ENCODE data around the gene HCRTR2.
"Not testable (repeated sequence)": the region's sequence is repeated elsewhere in the genome, so short reads cannot be mapped to it uniquely, and the experiment has no call there.

Gene HCRTR2

DNA sequence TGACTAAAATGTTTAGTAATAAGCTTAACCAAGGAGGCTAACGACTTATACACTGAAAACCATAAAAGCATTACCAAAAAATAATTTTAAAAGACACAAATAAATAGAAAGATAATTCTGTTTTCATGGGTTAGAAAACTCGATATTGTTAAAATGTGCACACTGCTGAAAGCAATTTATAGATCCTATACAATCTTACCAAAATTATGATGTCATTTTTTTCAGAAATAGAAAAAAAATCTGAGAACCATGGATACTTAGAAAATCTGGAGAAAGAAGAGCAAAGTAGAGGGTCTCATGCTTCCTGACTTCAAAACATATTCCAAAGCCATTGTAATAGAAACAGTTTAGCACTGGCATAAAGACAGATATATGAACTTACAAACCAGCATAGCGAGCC lies 46.6 kb downstream of the HCRTR2 start:
- no peak for DNase-seq

DNA sequence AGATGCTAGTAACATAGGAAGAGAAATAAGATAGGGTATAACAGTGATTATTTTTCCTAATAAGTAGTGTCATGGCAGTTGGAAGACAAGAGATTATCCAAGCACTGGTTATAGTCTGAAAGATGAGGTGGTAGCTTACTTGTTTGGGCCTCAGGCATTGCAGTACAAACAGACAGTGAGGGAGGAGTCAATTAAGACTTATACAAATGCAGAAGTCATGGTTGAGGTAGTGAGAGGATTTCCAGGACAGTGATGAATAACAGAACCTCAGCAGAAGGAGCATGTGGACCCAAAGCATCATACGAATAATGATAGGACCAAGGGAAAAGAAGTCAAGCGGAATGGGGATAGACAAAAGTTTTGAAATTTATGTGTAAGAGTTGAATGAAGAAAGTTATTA lies 53.5 kb downstream of the HCRTR2 start:
- DNase-seq: no peak

DNA sequence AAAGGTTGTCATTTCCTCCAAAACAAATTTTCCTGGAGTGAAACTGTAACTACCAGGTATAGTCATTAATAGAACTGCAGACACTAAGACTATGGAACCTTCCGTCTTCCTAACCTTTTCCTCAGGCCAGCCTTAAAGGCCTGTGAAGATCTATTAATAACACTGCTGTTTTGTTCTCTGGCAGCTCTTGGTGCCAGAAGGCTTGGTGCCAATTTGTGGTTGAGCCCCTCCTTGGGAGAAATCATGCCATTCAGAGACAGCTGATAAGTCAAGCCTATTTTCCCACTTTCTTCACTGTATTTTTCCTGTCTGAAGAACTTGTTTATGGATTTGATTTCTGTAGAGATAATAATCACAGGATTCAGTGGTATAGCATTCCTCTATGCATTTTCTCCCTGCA lies 64.8 kb downstream of the HCRTR2 start:
- DNase-seq: no peak

DNA sequence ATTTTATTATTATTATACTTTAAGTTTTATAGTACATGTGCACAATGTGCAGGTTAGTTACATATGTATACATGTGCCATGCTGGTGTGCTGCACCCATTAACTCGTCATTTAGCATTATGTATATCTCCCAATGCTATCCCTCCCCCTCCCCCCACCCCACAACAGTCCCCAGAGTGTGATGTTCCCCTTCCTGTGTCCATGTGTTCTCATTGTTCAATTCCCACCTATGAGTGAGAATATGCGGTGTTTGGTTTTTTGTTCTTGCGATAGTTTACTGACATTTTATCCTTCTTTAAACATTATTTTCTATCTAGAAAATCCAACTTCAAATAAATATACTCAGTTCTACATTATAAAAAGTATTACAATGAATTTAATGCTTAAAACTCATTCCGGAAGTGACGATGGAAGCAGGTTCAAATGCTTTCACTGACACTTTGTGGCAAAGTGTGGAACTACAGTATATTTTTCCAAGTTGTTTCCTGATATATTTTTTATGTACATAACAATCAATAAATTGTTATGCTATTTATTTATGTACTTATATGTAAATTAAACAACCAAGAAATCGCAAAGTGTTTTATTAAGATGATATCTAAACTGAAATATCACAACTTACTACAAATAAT lies 66.8 kb downstream of the HCRTR2 start:
- DNase-seq: not testable (repeated sequence)

DNA sequence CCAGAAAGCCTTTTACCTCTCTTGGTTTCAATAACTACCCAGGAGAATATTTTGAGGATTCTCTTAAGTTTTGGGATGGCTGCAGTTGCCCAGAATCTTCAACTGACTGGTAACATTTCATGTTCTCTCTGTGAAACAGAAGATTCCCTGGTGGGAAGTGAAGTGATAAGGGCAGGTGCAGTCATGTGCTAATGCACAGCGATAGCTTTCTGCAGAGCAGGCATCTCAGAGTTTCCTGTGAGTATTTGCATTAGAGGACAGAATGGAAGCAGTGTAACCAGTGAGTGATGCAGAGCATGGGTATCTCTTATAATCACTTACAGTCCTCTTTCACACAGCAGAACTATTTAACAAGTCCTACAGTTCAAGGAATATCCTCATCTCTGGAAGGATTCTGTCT lies 76.1 kb downstream of the HCRTR2 start:
- no peak for DNase-seq

DNA sequence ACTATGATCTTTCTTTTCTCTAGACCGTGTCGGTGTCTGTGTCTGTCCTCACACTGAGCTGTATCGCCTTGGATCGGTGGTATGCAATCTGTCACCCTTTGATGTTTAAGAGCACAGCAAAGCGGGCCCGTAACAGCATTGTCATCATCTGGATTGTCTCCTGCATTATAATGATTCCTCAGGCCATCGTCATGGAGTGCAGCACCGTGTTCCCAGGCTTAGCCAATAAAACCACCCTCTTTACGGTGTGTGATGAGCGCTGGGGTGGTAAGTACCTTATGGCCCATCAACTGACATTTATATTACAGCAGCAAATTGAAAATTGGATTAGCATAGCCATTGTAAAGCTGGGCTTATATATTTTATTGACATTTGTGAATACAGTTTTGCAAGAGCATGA lies 80.8 kb downstream of the HCRTR2 start:
- DNase-seq: no peak

DNA sequence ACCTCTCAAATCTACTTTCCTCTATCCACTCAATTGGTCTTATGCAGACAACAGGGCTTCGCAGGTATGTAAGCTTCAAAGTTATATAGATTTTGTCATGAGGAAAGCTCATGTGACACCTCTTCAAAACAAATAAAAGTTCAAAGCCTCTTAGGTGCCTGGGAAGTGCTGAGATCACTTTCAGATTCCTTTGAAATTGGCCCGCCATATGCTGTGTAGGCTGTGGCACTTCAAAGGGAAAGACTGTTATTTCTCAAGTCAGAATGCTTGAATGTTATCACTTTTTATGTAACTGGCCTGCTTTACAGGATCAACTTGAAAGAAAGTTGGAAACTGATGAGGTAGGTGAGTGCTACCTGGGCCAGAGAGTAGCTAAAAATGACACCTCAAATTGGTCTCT lies 85.9 kb downstream of the HCRTR2 start:
- DNase-seq: no peak

DNA sequence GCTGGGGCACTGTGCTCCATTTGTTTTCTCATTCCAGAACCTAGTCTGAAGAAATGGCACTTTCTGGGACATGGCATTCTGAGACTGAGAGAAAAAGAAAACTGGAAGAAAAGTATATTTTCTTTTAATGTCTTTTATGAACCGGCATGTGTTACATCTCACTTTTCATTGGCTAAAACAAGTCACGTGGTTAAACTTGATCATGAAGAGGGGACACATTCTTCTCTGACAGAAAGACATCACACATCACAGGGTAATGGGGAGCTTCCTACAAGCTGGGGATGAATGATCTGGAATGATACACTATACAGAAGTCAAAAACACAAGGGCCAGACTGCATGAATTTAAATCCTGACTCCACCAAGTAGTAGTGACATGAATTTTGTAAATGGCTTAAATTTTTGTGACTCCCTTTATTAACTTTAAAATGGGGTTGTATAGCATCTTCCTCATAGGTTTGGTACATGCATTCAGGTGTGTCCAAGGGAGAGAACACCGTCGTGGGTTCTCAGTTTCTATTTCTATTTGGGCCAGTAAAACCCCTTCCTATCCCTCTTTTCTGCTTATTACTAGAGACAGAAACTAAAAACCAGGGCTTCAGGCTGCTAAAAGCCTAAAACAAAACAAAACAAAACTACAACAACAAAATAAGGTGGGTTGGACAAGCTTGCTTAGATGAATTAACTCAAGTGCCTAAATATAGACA lies 91.2 kb downstream of the HCRTR2 start:
- DNase-seq: no peak

DNA sequence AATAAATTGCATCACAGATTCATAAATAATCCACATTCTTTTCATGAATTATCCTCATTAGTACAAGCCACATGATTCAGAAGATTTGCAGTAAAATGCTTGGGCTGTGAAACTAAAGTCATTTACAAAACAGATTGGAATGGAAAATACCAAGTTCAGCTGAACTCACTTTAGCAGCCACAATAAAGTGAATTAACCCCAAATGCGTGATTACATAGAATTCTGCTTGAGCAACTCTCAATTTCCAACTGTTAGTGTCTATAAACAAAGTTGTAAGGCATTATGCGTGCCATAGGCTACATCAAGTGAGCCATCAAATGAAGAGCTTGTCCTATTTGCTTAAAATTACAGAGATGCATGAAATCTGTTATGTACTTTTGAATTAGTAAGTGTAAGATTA lies 92.6 kb downstream of the HCRTR2 start:
- no peak for DNase-seq

DNA sequence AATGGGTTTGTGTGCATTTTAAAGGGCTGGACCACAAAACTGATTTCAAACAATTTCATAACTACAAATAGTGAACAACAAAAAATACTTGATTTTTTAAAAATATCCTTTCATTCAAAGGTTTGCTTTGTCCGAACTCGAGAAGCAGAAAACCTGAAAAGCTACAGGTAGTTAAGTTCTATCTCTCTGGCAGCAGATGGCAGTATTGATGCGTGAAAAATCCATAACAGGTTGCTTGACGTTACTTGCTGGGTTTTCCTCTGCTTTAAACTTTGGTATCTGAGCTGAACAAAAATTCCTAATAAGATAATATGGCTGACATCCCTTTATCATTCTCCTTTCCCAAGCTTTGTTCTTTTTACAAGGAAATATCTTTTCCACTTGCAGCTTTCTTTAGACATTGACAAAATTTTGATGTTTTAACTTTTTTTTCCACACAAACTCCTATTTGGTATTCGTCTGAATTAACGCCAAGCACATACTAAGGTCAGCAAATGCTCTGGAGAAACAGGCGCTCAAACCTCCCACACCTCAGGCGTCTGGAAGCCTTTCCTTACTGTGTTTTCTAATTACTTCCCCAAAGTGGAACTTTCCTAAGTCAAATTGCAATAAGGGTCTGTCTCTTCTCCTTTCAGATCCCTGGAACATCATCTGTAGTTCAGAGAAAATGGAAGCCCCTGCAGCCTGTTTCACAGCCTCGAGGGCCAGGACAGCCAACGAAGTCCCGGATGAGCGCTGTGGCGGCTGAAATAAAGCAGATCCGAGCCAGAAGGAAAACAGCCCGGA lies 102.6 kb downstream of the HCRTR2 start:
- DNase-seq: no peak

DNA sequence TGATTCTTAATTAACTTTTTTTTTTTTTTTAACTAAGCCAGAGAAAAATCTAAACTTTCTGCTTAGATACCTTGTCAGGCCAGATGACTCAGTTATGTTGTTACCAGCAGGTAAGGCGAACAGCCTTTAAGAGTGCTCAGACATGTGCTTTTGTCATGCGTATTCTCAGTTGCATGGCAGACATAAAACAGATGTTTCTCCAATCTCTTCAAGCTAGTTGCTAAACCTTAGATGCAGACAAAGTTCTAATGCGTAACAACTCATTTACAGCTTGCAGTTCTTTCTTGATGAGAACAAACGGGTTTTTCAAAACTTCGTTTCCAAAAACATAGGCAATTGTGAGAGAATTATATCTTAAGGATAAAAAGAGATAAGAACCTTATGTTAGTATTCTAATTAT lies 103.3 kb downstream of the HCRTR2 start:
- DNase-seq: no peak

DNA sequence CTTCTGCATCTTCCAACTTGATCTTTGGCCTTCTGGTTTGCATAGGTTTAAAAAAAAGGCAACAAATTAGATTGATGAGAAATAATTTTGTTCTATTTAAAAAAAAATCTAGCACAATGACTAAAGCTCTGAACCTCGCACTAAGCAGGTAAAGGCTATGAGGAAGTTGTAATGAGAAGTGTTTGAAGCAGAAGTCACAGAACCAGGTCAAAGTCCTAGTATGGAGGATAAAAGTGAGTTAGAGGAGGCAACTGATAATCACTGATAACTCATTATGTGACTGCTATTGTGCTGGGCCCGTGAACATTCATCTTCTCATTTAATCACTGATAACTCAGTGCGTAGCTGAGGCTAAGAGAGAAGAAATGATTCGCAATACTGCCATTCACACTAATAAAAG lies 106.9 kb downstream of the HCRTR2 start:
- DNase-seq: no peak

DNA sequence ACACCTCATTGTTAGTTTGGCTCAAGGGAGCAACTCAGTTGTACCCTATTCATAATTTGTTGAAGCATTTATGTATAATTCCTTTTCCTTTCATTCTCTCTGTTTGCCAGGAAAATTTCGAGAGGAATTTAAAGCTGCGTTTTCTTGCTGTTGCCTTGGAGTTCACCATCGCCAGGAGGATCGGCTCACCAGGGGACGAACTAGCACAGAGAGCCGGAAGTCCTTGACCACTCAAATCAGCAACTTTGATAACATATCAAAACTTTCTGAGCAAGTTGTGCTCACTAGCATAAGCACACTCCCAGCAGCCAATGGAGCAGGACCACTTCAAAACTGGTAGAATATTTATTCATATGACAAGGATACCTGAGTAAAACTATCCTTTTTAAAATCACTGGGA lies 107.8 kb downstream of the HCRTR2 start:
- DNase-seq: no peak

DNA sequence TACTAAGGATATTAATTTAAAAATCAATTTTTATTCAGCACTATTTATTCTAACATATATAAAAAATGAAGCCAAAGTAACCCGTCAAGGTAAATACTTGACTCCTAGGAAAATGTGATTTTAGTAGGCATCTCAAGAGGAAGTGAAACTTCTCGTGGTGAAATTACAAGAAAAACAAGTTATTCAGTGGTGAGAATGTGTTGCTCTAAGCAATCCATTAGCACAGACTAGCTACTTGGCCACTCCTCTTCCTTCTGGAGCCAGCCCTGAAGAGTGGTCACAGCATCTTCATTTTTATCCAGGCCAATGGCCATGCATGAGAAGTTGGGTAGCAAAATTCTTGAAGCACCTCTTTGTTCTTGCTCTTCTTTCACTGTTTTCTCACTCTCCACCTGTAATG lies 112.5 kb downstream of the HCRTR2 start:
- DNase-seq: no peak

DNA sequence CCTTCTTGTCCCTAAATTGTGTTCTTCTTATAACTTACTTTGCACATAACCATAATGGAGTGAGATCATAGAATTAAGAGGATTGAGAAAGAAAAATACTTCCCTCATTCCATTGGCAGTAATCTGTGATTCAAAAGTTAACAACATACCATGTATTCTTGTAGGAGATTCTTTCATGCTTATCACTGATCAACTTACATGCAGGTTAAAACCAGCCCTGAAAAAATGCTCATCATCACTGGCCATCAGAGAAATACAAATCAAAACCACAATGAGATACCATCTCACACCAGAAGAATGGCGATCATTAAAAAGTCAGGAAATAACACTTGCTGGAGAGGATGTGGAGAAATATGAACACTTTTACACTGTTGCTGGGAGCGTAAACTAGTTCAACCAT lies 116.4 kb downstream of the HCRTR2 start:
- DNase-seq: no peak

DNA sequence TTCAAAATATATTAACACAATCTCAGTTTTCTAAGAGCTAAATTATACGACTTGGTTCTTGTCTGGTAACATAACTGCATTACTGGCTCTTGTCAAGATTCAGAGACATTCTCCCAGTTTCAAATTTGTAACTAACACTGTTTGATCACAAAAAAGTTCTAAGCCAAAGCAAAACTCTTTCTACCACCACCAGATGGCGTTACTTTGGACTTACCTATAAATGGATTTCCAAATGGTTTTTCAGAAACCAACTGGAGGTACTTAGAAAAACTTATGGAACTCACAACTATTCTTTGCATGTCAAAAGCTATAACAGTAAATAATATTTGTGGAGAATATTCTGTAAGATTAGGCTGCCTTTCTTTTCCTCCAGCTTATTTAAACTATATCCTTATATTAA lies 118.8 kb downstream of the HCRTR2 start:
- DNase-seq: no peak

DNA sequence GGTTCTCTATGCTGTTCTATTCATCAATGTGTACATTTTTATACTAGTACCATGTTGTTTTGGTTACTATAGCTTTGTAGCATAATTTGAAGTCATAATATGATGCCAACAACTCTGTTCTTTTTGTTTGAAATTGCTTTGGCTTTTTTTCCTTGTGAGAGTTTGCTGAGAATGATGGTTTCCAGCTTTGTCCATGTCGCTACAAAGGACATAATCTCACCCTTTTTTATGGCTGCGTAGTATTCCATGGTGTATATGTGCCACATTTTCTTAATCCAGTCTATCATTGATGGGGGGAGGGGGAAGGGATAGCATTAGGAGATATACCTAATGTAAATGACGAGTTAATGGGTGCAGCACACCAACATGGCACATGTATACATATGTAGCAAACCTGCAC lies 122.9 kb downstream of the HCRTR2 start:
- DNase-seq: not testable (repeated sequence)

DNA sequence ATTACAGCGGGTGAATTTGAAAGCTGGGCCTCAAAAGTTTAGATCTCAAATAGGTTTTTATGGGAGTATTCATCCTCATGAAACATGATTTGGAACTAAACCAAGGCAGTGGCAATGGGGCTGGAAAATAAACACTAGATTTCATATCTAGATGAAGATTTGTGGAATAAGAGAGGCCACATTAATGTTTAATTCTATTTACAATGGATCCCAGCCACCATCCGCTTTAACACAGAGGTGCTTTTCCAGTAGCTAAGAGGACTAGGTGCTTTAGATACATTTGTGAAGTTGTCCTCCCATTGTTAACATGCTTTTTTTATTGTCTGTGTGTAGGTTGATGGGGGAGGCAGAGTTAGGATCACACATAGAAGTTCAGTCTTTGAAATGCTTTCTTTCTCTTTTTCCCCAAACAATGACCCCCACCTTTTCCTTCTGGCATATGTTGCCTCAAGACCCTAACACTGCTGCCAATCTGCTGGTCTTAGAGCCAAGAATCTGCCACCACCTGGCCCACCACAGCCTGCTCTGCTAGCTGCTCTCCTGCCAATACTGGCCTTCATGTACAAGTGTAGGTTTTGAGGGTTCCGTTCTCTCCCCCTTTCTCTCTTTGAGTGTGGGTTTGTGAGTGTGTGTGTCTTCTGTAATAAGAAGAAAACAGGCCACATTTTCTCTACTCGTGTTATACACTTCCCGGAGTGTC lies 125.1 kb downstream of the HCRTR2 start:
- no peak for DNase-seq

DNA sequence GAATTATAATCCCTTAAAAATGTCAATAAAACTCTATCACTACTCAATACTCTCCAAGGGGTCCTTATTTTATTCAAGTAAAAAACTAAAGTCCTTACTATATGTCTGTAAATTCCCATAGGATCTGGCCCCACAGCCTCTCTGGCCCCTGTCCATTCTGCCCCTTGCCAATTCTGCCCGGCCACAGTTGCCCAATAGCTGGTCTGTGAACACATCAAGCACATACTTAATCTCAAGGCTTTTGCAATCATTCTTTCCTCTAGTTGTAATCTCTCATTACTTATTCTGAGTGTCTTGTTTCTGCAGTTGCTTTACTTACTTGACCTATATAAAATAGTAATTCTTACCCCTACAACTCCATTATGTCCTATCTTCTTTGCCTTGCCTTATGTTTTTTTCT lies 130.4 kb downstream of the HCRTR2 start:
- no peak for DNase-seq

DNA sequence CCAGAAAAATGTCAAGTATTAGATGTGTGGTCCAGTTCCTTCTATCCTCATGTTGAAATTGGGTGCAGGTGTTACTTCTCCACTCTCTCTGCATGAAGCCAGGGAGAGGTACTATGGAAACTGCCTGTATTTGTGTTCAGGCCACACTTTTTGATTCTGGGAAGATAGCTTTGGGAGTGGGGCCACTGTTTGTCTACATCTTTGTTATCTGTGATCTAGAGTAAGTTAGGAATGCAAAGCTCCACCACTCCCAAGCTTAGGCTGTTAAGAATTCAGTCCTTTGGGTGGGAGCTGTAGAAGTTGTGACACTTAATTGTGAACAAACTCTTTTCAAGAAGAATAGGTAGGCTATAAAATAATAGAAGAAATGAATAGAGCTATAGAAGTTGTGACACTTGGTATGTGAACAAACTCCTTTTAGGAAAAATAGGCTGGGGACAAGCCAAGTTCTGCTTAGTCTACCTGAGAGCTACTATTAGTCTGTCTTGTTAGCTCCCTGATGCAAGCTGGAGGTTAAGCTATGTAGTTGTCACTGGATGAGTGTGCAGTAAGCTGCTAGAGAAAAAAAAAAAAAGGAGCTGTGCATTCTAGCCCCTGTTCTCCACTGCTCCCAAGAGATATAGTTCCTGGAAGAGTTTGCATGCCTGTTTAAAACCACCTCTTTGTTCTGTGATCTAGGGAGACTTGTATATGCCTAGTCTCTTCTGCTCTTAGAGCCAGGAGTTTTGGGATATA lies 145.8 kb downstream of the HCRTR2 start:
- DNase-seq: no peak

DNA sequence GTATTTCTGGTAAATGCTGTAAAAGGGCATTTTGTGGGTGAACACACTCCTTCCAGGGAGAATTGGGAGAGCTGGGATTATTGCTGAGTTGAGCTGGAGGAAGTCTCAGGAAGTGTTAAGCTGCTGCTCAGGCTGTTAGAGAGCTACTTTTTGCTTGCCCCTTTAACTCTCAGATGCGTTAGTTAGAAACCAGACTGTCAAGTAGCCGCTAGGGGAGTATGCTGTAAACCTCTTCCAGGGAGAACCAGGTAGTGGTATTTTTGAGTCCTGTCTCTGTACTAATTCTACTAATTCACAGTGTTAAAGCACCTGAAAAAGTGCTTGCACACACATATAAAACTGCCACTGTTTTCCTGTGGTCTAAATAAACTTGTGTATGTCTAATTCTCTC lies 146.4 kb downstream of the HCRTR2 start:
- DNase-seq: no peak

DNA sequence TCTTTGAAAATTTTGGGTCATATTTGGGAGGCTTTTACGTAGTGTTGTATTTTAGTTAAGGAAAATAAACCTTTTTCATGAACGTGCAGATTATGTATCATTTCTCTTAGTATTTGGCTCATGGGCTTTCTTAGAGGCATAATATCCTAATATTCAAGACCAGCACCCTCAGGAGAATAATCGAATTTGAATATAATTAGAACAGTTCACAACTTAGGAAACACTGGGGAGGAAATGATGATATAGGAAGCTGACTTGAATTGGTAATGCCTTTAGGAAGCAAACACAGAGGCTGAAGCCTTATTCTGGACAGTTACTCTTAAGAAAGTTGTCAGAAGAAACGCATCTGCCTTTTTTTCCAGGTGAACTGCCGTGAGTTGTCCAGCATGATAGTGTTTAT lies 152.9 kb downstream of the HCRTR2 start, which contains the start of gene GFRAL:
TSS of gene GFRAL (plus strand) at position 301 of the 400 bp plus-strand sequence. CDS start at position 387, 86 bp downstream.
- DNase-seq: no peak
